Suprapubic skin (tissue), 4 donors: Measurements from ENCODE around the gene COQ10B. TPM values are rescaled to one million over a fixed set of nuclear protein-coding genes. Genes with fewer than 3 reads are reported as not detected.
A peak's percentile ranks its signal among the peaks of the same experiment; 100 is the strongest.

ENCODE experiments used
- DNase-seq, 2 donors: peaks; one replicate each; pipeline ENCODE4 v3.0.0-alpha.2; 2019; ENCODE audit warnings: low spot score in 2 of 2
- H3K27ac ChIP-seq: fragments of 200-600 bp; sonication (generic); one replicate; pipeline ENCODE4 v1.5.1; 2019
- H3K27me3 ChIP-seq: fragments of 200-600 bp; sonication (generic); one replicate; pipeline ENCODE4 v1.5.1; 2019
- H3K36me3 ChIP-seq: fragments of 200-600 bp; sonication (generic); one replicate; pipeline ENCODE4 v1.5.1; 2019
- H3K4me1 ChIP-seq: fragments of 200-600 bp; sonication (generic); one replicate; pipeline ENCODE4 v1.5.1; 2019
- H3K4me3 ChIP-seq: fragments of 200-600 bp; sonication (generic); one replicate; pipeline ENCODE4 v1.5.1; 2019; ENCODE audit warnings: mild to moderate bottlenecking
- H3K9me3 ChIP-seq: fragments of 200-600 bp; sonication (generic); one replicate; pipeline ENCODE4 v1.5.1; 2019
- EP300 ChIP-seq: sonication (generic); formaldehyde crosslinking; IDR thresholded peaks from one replicate; pipeline ENCODE4 v1.6.1; 2017; ENCODE audit warnings: antibody characterized with exemption
- POLR2A ChIP-seq, 2 donors: fragments of 450-650 bp; IDR thresholded peaks; one replicate each; pipeline ENCODE4 v1.6.1; 2017; ENCODE audit warnings: antibody characterized with exemption in 2 of 2, mild to moderate bottlenecking in 2 of 2, moderate library complexity in 2 of 2
- POLR2AphosphoS5 ChIP-seq, 3 donors: sonication (generic); formaldehyde crosslinking; IDR thresholded peaks; one replicate each; pipeline ENCODE4 v1.6.1; 2017; ENCODE audit warnings: antibody characterized with exemption in 3 of 3
- WGBS: methylation state at CpG from one replicate; pipeline ENCODE4 v1.1.5; 2018; 5-methylcytosine and 5-hydroxymethylcytosine counted together
- total RNA-seq, 4 donors: library from RNA; depleted of rRNA; stranded (reverse); fragments of >200 nt; gene quantifications; one replicate each; pipeline ENCODE4 v1.1.0, GENCODE V29; 2016
- TF ChIP-seq, protein P1 (sequence below), 2 donors: fragments of 200-600 bp in 1 of 2; fragments of 450-650 bp in 1 of 2; sonication (generic) in 1 of 2; IDR thresholded peaks; one replicate each; pipeline ENCODE4 v1.5.1; 2016 to 2019; ENCODE audit warnings: antibody characterized with exemption in 2 of 2, mild to moderate bottlenecking in 1 of 2, moderate library complexity in 1 of 2

COQ10B gene
- total RNA-seq, 4 donors from 2014 or later, result 19.7 to 30.5 (median 25.2) TPM

DNA sequence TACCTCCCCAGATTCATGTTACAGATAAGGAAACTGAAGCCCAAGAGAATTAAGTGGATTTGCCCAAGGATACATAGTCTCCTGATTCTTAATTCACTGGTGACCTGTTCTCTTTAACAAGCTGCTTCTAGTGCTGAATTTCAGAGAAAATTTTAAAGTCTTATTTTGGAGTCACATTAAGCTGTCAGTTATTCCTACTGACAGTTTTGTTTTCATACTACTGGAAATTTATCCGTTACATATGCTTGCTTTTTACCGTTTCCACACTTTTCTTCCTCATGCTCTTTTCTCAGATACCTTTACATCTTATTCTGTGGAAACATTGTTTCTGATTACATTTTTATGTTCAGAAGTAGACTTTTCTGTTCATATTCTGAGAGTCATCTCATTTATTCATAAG, 63.8 kb downstream of the COQ10B start:
- H3K9me3 ChIP-seq, result no peaks in the 10 kb centered on the region
- peak overlapping the region; percentile 94 for H3K4me3 ChIP-seq
- no peaks in the 10 kb centered on the region for H3K27me3 ChIP-seq
- TF ChIP-seq, protein P1, sequence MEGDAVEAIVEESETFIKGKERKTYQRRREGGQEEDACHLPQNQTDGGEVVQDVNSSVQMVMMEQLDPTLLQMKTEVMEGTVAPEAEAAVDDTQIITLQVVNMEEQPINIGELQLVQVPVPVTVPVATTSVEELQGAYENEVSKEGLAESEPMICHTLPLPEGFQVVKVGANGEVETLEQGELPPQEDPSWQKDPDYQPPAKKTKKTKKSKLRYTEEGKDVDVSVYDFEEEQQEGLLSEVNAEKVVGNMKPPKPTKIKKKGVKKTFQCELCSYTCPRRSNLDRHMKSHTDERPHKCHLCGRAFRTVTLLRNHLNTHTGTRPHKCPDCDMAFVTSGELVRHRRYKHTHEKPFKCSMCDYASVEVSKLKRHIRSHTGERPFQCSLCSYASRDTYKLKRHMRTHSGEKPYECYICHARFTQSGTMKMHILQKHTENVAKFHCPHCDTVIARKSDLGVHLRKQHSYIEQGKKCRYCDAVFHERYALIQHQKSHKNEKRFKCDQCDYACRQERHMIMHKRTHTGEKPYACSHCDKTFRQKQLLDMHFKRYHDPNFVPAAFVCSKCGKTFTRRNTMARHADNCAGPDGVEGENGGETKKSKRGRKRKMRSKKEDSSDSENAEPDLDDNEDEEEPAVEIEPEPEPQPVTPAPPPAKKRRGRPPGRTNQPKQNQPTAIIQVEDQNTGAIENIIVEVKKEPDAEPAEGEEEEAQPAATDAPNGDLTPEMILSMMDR (IDR thresholded peaks at IDR 0.05), result no peak
- no peak for TF ChIP-seq EP300
- no peak for TF ChIP-seq POLR2AphosphoS5 (IDR thresholded peaks at IDR 0.05)
- TF ChIP-seq POLR2A (IDR thresholded peaks at IDR 0.05), result no peak
- 29% methylated on average over 2 of the region's 2 CpGs for WGBS
- DNase-seq, result no peak
- no peaks in the 10 kb centered on the region for H3K36me3 ChIP-seq
- no peak overlapping the region for H3K27ac ChIP-seq
- H3K4me1 ChIP-seq, result peaks cover 26% of the 10 kb centered on the region

Other genes with a start within 250 kb of the COQ10B start
- 10 to 100 TPM in 3 of 4 donors, 1 to 10 TPM in 1; 6.3 to 34.4 (median 17.8) TPM for gene ANKRD44, start 142.8 kb upstream of the COQ10B start, total RNA-seq
- gene SF3B1, start 18.5 kb upstream of the COQ10B start, total RNA-seq, result 100 to 1,000 TPM; 216 to 894 (median 222) TPM
- gene HSPD1, start 46.3 kb downstream of the COQ10B start, total RNA-seq, result 100 to 1,000 TPM in 3 of 4 donors, 10 to 100 TPM in 1; 86.9 to 148 (median 112) TPM
- gene HSPE1, start 46.8 kb downstream of the COQ10B start, total RNA-seq, result 10 to 100 TPM; 50.0 to 86.8 (median 75.9) TPM
- gene MOB4, start 62.5 kb downstream of the COQ10B start, total RNA-seq, result 10 to 100 TPM; 17.8 to 30.4 (median 22.6) TPM
- gene RFTN2, start 222.0 kb downstream of the COQ10B start, total RNA-seq, result 1 to 10 TPM; 1.4 to 5.8 (median 5.0) TPM